GM19099 (cell line): ENCODE measurements around the gene OSBPL5.

Source experiments
- POLR2A ChIP-seq: IDR thresholded peaks from 3 replicates; pipeline ENCODE4 v1.6.1; 2011; ENCODE audit warnings: low read depth; ENCODE audit not compliant: insufficient read length; ENCODE audit errors: extremely low read depth

The OSBPL5 gene

DNA sequence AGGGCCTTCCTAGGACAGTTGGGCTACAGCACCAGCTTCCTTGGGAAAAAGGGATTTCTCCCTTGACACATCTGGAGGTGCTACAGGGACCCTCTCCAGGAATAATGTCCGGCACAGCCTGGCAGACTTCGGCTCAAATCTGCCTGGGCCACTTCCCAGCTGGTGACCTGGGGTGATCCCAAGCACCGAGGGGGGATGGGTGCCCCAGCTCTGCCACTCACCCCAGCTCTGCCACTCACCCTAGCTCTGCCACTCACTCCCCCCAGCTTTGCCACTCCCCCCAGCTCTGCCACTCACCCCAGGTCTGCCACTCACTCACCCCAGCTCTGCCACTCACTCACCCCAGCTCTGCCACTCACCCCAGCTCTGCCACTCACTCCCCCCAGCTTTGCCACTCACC lies 9.9 kb downstream of the OSBPL5 start:
- no peak for TF ChIP-seq POLR2A

DNA sequence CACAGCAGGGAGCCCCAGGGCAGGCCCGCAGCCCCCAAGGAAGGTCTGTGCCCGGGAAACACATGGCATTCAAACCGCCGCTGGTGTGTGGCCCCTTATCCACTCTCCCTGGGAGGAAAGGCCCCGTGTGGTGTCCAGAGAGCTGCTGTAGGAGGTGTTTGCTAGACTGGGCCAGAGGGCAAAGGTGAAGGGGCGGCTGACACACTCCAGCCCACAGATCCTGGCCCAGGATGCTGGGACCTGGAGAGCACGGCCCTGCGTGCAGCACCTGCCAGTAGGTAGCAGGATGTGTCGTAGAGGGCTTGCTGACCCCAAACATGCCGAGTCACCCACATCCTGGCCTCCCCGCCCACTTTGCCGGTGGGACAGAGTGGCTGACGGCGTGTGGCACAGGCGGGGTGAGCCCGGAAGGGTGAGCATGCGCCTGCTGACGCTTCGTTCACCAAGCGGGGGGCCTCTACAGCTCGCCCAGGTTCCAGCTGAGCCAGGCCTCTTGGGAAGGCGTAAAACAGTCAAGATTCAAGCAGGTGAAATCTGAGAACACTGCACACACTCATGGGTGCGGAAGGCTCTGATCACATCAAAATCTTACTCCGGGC lies 11.0 kb downstream of the OSBPL5 start:
- TF ChIP-seq POLR2A: no peak

DNA sequence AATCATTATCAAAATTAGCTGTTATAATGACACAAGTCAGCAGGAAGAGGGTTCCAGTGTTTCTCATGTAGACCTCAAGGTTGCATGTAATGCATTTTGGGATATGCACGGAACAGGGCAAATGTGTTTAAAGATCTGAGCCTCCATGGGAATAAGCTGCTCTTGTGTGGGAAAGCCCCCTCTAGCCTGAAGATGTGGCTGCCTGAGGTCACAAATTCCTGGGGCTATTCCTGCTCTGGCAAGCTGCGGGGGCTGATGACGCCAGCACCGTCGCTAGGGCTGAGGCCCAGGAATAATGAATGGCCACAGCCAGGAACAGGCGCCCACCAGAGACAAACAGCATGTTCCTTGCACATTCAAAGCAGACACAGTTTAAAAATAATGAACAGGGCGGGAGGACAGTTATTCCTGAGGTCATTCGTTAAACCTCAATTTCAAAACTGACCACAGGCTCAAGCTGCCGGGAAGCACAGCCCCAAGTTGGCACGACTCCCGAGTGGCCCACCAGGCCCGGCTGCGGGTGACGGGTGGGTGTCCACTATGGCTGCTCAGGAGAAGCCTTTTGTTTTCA lies 11.7 kb downstream of the OSBPL5 start:
- TF ChIP-seq POLR2A: no peak

DNA sequence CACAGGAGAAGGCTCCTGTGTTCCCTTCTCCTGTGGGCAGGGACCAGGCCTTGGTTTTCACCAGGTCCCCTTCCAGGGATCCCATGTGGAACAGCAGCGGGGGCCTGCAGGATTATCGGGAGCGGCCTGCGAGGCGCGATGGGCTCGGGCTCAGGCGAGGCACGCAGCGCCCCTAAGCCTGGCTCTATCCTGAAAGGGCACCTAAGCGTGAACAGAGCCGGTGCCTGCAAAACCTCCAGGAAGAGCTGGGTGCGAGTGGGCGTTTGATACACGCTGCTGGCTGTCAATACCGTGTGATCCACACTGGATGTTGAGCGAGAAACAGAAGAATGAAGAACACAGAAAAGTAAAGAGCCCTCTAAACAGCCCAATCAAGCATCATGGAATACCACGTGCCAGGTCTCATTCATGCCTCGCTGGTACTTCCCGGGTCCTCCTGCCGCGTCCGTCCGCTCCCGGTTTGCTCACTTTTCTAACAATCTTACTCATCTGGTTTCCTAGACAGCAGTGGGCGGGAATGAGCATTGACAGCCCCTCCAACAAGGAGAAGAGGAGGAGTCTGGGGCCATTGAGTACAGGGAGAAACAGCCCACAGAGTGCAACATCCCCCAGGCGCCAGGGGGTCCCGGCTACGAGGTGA lies 12.5 kb downstream of the OSBPL5 start:
- TF ChIP-seq POLR2A: no peak

DNA sequence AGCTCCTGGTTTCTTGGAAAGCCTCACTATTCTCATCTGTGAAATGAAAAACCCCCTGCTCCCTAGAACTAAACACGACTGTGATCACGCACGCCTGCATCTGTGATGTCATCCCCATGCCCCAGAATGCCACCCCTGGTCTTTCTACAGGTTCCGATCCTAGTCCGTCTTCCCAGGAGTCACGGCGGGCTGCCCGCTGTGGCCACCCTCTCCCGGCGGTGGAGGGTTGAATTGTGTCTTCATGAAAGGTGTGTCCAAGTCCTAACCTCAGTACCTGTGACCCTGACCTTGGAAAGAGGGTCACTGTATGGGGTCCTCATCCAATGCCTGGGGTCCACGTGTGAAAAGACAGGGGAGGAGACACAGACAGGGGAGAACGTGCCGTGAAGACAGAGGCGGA lies 14.4 kb downstream of the OSBPL5 start:
- TF ChIP-seq POLR2A: no peak

DNA sequence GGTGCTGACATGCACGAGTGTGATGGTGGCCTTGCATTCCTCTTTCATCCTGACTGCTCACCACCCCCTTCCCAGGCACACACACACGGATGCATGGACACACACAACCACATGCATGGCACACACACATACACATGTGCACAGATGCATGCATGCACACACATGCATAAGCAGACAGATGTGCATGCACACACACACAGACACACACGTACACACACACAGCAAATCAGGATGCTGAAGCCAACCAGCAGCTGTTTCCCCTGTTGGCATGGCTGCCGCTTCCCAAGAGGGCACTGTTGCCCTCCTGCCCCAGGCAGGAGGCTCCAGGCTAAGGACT lies 15.3 kb downstream of the OSBPL5 start:
- TF ChIP-seq POLR2A: no peak

DNA sequence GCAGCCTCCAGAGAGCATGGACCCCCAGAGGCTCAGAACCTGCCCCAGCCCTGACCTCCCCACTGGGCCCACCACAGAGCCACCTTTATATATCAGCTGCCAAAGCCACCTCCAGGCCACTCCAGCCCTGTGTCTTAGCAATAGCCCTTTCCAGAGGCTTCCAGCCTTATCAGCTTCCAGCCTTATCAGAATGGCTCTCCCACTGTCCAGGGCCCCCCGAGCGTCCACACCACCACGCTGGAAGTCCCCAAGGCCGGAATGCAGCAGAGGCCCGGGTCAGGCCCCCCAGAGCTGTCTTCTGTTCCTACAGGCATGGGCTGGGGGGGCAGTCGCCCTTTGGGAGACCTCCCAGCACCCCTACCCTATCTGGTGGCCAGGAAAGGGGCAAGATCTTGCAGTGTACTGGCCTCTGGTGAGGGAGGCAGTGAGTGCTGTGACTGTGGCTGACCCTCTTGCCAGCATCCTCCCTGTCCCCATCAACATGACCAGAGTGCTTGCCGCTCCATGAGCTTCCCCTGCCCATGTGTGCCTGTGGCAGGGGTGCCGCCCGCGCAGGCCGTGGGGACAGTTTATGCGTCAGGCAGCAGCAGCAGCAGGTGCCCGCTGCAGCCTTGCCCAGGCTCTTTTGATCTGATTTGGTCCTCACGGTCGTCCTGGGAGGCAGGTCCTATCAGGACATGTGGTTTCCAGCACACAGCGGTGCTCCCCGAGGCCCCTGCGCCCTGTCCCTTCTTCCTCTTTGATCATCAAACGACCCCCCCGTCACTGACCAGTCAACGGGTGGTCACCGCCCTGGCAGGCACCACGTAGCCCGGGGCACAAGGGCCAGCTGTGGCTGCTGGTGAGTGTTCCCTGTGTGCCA lies 15.9 kb downstream of the OSBPL5 start:
- TF ChIP-seq POLR2A: no peak

DNA sequence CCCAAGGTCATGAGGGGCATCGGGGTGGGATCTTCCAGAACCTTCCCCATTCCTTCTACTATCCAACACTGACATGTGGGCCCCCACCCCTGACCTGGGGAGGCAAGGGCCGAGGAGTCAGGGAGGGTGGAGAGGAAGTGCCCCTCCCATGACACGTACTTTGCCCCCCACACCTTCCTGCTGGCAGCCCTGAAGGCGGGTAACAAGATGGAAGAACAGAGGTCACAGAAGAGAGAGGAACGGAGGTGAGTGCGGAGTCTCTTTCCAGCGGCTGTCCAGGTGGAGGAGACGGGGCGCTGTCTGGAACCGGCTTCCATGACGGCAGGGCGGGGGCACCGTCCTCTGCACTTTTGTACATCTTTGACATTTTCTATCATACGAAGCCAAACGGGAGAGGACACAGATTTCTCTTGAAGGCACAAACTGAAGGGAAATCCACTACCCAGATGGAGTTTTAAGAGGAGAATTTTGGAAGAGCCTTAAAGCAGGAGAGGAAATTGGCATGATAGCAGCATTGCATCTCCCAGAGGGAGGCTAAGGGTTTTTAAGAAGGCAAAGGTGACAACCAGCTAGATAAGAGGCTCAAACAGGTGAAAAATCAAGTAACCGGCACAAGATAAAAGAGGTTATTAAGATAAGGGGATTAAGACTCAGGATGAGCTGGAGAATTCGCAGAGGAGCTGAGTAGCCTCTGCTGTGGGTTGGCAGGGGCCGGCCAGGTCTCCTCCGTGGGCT lies 16.7 kb downstream of the OSBPL5 start:
- TF ChIP-seq POLR2A: no peak

DNA sequence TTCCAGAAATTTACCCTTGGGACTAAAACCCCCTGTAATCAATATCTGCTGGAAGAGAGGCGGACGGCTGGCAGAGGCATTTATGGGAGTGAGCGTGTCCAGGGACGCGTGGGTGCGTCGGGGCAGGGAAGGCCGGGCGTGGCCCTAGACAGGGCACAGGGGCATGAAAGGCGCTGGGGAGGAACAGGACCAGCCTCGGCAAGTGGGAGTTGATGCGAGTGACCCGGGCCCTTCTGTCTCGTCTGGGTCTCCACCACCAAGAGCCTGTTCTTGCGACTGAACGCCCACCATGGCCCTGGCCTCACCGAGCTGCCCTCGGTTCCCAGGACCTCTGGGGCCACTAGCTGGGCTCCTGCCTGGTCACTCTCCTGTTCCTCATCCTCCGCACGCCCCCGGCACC lies 17.5 kb downstream of the OSBPL5 start:
- TF ChIP-seq POLR2A: no peak

DNA sequence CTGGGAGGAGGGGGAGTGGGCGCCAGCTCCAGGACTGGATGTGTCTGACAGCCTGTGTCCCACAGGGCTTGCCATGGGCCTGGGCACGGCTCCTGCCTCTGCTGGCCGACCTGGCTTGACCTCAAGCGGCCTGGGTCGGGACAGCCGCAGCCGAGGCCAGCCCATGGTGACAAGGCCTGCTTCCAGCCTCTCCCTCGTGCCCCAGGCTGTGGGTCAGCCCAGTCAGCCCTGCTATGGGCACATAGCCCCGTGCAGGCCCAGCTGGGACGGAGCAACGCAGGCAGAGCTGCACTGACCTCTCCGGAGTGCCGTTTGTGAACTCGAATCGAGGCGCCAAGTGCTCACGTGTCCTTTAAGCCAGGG lies 17.9 kb downstream of the OSBPL5 start:
- no peak for TF ChIP-seq POLR2A

DNA sequence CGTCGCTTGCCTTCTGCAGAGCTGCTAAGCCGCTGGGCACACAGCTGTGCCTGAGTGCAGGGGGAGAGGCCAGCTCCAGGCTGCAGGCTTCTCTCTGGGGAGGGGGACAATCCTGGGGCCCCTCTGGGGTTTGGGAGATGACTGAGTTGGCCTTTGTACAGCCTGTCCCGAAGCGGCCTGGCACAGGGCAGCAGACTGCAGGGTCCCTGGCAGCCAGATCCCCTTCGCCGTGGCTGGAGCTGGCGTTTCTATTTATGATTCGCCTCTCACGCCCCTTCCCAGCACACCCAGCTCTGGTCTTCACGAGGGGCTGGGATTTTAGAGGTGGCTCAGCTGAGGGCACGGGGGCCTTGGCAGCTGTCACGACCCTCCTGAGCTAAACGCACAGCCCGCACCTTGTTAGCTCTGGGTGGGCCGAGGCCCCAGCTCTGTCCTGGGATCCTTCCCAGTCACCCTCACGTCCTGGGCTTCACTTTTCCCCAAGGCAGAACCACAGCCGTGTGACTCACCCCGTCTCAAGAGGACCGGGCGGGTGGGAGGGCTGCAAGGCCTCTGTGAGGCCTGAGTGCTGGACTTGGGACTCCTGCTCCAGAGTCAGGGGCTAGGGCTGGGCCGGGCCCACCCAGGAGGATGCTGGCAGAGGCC lies 18.4 kb downstream of the OSBPL5 start:
- TF ChIP-seq POLR2A: no peak

DNA sequence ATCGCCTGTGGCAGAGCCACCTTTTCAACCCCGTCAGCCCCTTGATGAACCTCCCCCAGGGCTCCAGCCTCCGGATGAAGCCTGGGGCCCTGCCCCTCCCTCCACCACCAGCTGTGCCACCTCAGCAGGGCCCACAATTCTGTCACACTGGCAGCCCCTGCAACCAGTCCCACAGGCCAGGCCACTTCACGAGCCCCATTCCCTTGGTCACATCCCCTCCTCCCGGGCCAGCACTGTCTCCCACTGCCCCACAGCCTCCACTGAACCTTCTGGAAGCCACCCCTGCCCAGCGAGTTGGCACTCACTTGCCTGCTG lies 19.9 kb downstream of the OSBPL5 start:
- no peak for TF ChIP-seq POLR2A

DNA sequence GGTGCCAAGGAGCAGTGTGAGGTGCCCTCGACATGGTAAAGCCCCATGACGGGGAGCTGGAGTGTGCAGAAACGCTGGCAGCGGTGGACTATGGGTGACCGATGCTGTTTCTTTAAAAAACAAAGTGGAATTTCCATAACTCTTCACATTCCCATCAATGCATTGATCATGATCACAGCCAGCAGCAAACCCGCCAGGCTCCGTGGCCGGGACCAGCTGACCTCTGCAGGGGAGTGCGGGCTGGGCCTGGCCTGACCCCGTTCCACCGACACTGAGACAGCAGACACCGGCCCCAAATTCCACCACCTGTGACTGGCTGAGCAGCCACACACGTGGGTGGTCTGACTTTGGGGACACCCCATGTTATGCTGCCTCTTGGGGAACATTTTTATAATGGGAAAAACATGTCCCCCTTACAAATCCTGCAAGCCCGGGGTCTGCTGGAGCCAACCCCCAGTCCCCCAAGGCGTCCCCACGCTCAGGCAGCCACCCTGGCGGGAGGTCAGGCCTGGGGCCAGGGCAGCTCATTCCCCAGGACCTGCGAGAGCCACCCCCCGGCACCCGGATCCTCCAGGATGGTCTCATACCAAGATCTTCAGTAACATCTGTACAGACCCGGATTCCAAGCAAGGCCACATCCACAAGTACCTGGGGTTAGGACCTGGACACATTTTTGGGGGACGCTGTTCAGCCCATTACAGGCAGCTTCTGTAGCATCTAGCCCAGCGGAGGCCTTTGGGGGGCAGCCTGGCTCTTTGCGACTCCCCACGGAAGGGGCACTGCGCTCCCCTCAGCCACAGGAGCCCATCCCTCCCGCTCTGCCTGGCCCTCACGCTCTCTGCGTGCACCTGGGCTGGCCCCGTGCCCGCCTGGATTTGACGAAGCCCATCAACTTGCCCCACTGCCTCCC lies 20.6 kb downstream of the OSBPL5 start:
- no peak for TF ChIP-seq POLR2A
